Kidney glomerular epithelial cell (primary cell): Measurements from ENCODE around the gene NFYB.
"Not testable (repeated sequence)": the region's sequence is repeated elsewhere in the genome, so short reads cannot be mapped to it uniquely, and the experiment has no call there.

Source experiments
- DNase-seq: peaks from one replicate; lab custom pipeline; 2025; lab: John Stamatoyannopoulos, UW

NFYB gene

DNA sequence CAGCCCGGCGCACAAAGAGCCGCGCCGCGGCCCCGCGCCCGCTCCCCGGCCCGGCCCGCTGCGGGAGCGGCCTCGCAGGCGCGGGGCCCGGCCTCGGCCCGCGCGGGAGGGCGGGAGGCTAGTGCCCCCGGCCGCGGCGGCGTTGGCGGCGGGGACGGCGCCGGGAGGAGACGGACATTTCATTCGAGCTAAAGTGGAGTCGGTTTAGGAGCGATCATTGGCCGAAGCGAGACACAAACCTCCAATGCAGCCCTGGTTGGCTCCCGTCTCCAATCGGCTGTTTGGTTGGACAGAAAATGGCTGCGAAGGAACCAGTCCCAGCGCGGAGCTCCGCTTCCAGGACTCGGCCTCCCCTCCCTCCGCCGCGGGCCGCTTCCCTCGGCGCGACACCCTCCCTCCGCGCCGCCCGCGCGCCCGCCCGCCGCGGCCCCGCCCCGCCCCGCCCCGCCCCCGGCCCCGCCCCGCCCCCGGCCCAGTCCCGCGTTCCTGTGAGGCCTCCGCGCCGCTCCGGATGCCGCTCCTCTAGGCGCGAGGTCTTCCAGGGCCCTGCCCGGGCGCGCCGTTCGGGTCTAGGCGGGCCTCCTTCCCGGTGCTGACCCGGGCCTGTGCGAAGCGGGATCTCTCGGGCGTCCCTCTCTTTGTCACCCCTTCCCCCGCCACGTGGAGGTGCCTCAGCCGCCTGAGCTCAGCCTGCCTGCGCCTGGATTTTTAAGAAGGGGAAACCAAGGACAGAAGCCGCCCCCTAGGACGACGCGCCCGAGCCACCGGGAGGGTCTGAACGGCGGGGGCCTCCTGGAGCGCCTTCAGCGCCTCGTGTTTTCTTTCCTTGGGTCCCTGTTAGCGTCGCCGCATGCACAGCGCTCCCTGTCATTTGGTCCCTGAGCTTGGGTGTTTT is at the start of gene NFYB:
Gene NFYB (minus strand): TSS at position 309 of the 895 bp plus-strand sequence. CDS start 2,757 bp downstream, outside the sequence.
- peak; percentile 95 for DNase-seq

DNA sequence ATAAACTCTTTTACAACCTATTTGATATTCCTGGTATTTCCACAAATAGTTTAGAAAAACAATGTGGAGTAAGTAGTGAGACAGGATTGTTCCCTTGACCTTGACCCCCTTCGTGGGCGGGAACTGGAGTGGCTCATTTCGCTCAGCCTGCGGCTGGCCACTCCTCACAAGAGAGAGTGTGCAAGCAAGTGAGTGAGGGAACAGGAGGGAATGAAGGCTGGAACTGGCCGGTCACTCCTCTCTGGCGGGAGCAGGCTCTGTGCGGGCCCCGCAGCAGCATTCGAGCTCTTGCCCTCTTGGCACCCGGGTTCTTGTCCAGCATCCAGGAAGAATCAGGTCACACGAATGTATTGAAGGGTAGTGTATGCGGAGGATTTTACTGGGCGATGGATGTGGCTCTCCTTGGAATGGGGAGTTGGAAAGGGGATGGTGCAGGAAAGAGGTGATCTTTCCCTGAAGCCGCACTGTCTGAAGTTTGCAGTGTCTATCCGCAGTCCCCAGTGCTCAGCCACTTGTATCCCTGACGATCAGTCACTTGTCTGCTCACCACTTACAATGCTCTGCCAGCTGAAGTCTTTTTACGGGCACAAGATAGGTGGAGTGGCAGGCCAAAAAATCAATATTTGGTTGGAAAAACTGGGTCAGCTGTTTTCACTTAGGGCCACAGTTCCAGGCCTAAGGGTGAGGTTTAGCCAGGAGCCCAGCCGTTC is 49.6 kb upstream of the NFYB start:
- DNase-seq = no peak

- no peak for DNase-seq
Measured at GRCh38 chr12:104183443-104183842, 45.4 kb upstream of the NFYB start.

GRCh38 chr12:104182621-104183378 is 44.8 kb upstream of the NFYB start:
- no peak for DNase-seq

DNA sequence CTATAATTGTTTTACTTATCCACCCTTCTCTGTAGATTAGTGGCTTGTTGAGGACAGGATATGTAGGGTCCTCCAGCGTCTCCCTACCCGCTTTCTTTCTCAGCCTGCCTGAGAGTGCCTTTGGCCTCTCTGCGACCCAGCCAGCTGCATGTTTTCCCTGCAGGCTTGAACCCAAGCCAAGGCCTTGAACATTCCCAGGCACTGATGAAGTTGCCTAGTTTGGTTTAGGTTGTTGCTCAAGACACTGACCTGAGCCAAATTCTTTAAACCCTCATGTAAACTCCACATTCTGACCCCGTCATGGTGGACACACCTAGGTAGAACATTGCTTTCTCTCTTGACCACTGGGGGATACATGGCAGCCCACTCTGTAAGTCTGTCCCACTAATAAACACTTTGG is 44.1 kb upstream of the NFYB start:
- no peak for DNase-seq

DNA sequence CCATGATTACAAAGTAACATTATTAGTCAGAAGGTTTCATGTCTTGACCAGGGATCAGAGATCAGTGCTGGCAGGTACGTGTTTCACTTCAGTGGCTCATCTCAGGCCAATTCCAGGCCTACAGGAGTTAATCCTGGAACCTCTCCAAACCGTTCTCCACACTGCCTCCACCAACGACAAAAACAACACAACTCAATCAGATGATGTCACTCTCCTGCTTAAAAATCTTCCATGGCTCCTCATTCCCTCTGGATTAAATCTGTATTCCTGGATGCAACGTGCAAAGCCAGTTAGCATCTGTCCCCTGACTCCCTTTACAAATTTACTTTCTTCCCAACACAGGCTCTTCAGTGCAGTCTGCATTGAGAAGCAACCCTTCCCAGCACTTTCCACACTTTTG is 43.3 kb upstream of the NFYB start:
- DNase-seq = peak; percentile 75

DNA sequence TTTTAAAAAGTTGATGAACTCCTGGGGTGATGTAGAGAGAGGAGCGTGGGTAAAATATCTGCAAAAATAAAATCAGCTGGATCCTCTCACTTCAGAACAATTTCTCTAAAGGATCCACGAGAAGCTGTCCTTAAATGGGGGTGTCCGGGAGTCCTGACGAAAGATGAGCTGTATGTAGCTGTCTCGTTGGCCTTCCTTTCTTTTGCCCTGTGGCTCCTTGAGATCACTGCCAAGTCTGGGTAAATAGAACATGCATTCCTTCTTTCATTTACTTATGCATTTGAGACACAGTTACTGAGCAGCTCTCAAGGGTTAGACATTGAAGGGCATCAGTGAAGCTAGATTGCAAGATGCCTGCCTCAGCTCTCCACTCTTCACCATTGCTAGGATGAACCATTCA is 42.4 kb upstream of the NFYB start:
- no peak for DNase-seq

DNA sequence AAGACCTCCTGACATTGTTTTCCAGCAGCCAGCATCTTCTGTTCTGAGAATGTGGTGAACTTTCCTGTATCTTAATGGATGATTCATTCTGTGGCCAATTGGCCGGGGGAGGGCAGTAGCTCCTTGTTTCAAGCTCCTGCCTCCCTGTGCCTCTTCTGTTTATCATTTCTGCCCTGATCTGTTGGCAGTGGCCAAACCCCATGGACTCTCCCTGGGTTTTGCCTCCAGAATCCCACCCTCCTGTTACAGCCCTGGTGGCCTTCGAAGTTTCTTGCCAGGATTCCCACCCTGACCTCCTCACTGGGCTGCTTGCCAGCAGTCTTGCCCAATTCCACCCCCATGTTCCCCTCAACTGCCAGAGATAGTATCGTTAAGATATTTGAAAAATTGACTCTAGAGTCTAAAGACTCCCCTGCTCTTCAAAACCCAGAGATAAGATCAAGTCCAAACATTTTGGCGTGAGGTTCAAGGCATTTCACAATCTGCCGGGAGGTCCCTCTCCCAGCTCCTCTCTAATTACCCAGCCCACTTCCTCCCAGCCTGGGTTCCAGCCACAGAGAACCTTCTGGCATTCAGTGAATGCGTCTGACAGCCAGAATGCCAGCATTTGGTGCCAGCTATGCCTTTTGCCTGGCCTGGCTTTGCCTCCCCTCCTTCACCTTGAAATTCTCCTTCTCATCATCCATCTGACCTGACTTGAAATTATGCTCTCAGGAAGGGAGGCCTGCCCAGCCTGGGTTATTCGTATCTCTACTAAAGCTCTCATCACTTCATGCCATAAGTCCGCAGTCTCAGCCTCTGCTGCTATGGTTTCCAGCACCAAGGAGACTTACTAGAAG is 39.9 kb upstream of the NFYB start:
- DNase-seq = peak; percentile 89

GRCh38 chr12:104177336-104177662 is 39.3 kb upstream of the NFYB start:
- no peak for DNase-seq

- DNase-seq = no peak
Measured at GRCh38 chr12:104175726-104176247, 37.8 kb upstream of the NFYB start.

- not testable (repeated sequence) for DNase-seq
Measured at GRCh38 chr12:104173804-104174203, 35.8 kb upstream of the NFYB start.

DNA sequence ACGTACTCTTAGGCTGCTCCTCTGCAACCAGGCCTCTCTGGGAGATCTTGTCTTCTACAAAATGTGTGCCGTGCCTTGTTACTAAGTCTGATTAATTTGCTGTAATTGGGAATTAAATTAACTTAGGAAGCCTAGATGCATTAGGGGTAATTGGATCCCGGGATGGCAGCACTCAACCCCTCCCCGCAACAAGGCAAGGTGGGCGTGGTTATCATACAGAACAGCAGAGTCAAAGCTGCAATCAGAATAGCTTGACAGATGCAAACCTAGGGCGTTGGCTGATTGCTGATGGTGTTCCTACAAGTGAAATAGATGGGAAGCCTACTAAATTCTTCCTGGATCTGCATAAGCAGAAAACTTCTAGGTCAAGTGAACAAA is 34.5 kb upstream of the NFYB start:
- no peak for DNase-seq

DNA sequence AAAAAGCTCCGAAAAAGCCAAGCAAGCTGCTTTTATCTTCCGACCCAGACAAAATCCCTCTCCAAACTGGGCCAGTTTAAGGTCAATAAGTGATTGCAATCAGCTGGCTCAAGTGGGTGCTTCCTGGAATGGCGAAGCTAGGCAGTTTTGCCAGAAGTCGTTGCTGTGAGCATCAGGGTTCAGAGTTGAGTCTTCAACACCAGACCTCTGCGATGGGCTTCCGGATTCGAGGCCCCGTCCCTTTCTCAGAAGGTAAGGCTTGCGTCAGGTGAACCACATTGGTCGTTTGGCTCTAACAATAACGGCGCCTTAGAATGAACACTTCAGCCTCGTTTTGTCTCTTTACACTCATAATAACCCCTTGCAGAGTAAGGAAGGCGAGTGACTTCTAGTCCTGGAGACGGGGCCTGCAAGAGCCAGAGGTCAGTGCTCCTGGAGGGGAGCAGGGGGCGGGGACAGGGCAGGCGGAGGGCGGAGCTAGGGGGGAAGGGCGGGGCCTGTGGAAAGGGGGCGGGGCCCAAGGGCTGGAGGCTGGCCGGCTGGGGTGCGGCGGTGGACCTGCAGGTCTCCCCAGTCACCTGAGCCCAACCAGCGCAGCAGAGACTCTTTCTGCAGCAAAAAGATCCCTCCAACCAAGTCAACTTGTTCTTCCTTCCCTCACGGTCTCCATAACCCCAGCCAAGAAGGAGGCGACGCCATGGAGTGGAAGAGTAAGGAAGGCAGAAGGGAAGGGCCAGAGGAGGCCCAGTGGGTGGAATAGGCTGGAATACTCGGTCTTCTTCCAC is 34.0 kb upstream of the NFYB start:
- DNase-seq = no peak

GRCh38 chr12:104168596-104168995 is 30.6 kb upstream of the NFYB start:
- no peak for DNase-seq

GRCh38 chr12:104167519-104168458 is 29.8 kb upstream of the NFYB start:
- no peak for DNase-seq

DNA sequence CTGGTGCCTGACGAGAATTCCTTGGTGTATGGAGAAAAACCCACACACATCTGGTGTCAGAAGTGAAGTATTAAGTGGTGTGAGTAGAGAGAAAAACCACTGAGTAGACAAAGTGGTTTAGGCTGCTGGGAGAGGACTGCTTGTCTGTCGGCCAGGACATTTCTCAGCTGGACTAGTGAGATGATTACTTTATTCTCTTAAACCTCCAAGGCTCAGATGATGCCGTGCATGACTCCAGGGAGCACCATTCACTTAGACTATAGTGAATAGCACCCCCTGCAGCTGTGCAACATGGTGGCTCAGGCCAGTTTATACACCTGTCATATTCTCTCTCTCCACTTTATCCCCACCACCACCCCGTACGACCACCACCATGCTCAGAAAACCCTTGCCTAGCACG is 28.5 kb upstream of the NFYB start:
- DNase-seq = no peak

DNA sequence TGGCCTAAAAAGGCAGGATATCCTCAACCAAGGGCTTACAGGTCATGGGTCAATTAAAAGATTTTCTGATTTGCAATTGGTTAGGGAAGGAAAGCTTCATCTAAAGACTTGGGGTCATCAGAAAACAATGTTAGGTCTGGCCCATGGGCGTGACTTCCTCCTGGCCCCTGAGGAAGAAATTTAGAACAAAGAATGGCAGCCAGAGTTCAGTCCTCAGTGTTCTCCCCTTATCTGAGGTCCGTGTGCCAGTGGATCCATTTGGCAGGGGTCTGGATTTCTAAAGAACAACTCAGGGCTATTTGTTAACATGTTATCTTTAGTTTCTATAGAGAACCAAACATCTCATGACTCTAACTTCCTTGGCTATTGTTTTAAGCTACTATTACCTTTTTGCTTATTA is 27.8 kb upstream of the NFYB start:
- no peak for DNase-seq

DNA sequence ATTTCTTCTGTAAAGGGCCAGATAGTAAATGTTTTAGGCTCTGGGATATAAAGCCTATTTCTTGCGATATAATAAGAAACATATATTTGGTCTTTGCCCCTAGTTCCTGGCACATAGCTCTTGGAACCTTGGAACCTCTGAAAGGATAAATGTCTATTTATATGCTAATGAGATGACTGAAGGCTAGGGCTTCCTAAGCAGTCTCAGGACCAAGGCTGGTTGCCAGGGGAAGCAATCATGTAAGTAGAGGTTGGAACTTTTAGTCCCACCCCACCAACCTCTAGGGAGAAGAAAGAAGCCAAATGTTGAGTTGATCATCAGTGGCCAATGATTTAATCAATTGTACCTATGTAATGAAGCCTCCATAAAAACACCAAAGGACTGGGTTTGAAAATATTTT is 26.6 kb upstream of the NFYB start:
- DNase-seq = no peak

- DNase-seq = no peak
Measured at GRCh38 chr12:104163631-104164030, 25.6 kb upstream of the NFYB start.

GRCh38 chr12:104163028-104163427 is 25.0 kb upstream of the NFYB start:
- not testable (repeated sequence) for DNase-seq
